Trophoblast cell (in vitro differentiated cells and primary cell): ENCODE data around the gene TMEM101.
A peak's percentile ranks its signal among the peaks of the same experiment; 100 is the strongest.

ENCODE experiments used
- DNase-seq, 2 donors: peaks; one replicate each; pipeline ENCODE4 v3.0.0-alpha.2; 2016
- H2AFZ ChIP-seq: 2 replicates; pipeline ENCODE4 v1.6.1; 2013; ENCODE audit warnings: low read length, moderate library complexity, mild to moderate bottlenecking; ENCODE audit not compliant: insufficient read depth, poor library complexity
- H2AK5ac ChIP-seq: 2 replicates; pipeline ENCODE4 v1.6.1; 2013; ENCODE audit warnings: mild to moderate bottlenecking, low read length
- H2BK120ac ChIP-seq: 2 replicates; pipeline ENCODE4 v1.6.1; 2013; ENCODE audit warnings: low read length, mild to moderate bottlenecking, moderate library complexity; ENCODE audit not compliant: insufficient read depth, poor library complexity
- H2BK12ac ChIP-seq: 2 replicates; pipeline ENCODE4 v1.6.1; 2013; ENCODE audit warnings: mild to moderate bottlenecking, low read length, moderate library complexity
- H2BK5ac ChIP-seq: 2 replicates; pipeline ENCODE4 v1.6.1; 2013; ENCODE audit warnings: low read length, low read depth, moderate library complexity, mild to moderate bottlenecking; ENCODE audit not compliant: poor library complexity
- H3K14ac ChIP-seq: 2 replicates; pipeline ENCODE4 v1.6.1; 2013; ENCODE audit warnings: mild to moderate bottlenecking, low read length
- H3K18ac ChIP-seq: 2 replicates; pipeline ENCODE4 v1.6.1; 2013; ENCODE audit warnings: mild to moderate bottlenecking, low read length
- H3K23ac ChIP-seq: 2 replicates; pipeline ENCODE4 v1.6.1; 2013; ENCODE audit warnings: low read length
- H3K27ac ChIP-seq: 2 replicates; pipeline ENCODE4 v1.5.1; 2013; ENCODE audit warnings: low read depth, mild to moderate bottlenecking, inconsistent platforms, low read length, moderate library complexity
- H3K27me3 ChIP-seq: 2 replicates; pipeline ENCODE4 v1.6.1; 2013; ENCODE audit warnings: inconsistent platforms, mild to moderate bottlenecking, low read length, moderate library complexity; ENCODE audit not compliant: insufficient read depth
- H3K36me3 ChIP-seq, 2 experiments: 1 replicate in 1 of 2; 2 replicates in 1 of 2; pipeline ENCODE4 v1.6.1; 2013; ENCODE audit warnings: low read length in 2 of 2, mild to moderate bottlenecking in 2 of 2, moderate library complexity in 1 of 2; ENCODE audit not compliant: insufficient read depth in 2 of 2, control insufficient read depth in 1 of 2
- H3K4ac ChIP-seq: 2 replicates; pipeline ENCODE4 v1.6.1; 2013; ENCODE audit warnings: low read depth, mild to moderate bottlenecking, low read length, moderate library complexity
- H3K4me1 ChIP-seq, 2 experiments: 1 replicate in 1 of 2; 2 replicates in 1 of 2; pipeline ENCODE4 v1.6.1; 2013; ENCODE audit warnings: low read length in 2 of 2, mild to moderate bottlenecking in 2 of 2, moderate library complexity in 1 of 2; ENCODE audit not compliant: insufficient read depth in 2 of 2, control insufficient read depth in 1 of 2
- H3K4me2 ChIP-seq: 2 replicates; pipeline ENCODE4 v1.6.1; 2013; ENCODE audit warnings: inconsistent platforms, mild to moderate bottlenecking, low read length, moderate library complexity
- H3K4me3 ChIP-seq: 2 replicates; pipeline ENCODE4 v1.5.1; 2013; ENCODE audit warnings: mild to moderate bottlenecking, low read depth, low read length, inconsistent platforms
- H3K79me1 ChIP-seq: one replicate; pipeline ENCODE4 v1.6.1; 2013; ENCODE audit warnings: low read length
- H3K79me2 ChIP-seq: 2 replicates; pipeline ENCODE4 v1.6.1; 2013; ENCODE audit warnings: low read length, mild to moderate bottlenecking; ENCODE audit not compliant: control insufficient read depth, insufficient read depth, poor library complexity
- H3K9ac ChIP-seq: 2 replicates; pipeline ENCODE4 v1.6.1; 2013; ENCODE audit warnings: mild to moderate bottlenecking, low read length
- H3K9me3 ChIP-seq: 2 replicates; pipeline ENCODE4 v1.6.1; 2013; ENCODE audit warnings: low read depth, mild to moderate bottlenecking, control low read depth, inconsistent platforms, low read length; ENCODE audit not compliant: insufficient read depth
- H4K12ac ChIP-seq: 2 replicates; pipeline ENCODE4 v1.6.1; 2013; ENCODE audit warnings: low read depth, mild to moderate bottlenecking, low read length, moderate library complexity
- H4K8ac ChIP-seq: 2 replicates; pipeline ENCODE4 v1.6.1; 2013; ENCODE audit warnings: low read depth, mild to moderate bottlenecking, low read length, moderate library complexity
- H4K91ac ChIP-seq: one replicate; pipeline ENCODE4 v1.6.1; 2013; ENCODE audit warnings: low read depth, mild to moderate bottlenecking, low read length, moderate library complexity
- WGBS: extraction: QIAGEN DNeasy Blood & Tissue Kit; methylation state at CpG from one replicate; pipeline ENCODE4 v1.1.7; 2013; ENCODE audit warnings: missing lambda C conversion rate; ENCODE audit not compliant: insufficient read length, insufficient coverage; ENCODE audit errors: extremely low coverage; 5-methylcytosine and 5-hydroxymethylcytosine counted together

TMEM101 gene

GRCh38 chr17:44005527-44006271 lies 9.1 kb downstream of the TMEM101 start:
- Histone ChIP-seq H2AFZ (no peak overlapping the region), H2BK12ac (no peak overlapping the region), H3K9me3 (peaks cover 7% of the 10 kb centered on the region), H3K23ac (peak overlapping the region; percentile 72), H3K18ac (peak overlapping the region; percentile 10), H3K4ac (no peak overlapping the region), H2BK120ac (no peak overlapping the region), H3K27me3 (peaks cover 26% of the 10 kb centered on the region), H3K36me3 (peaks cover 0 to 3% of the 10 kb centered on the region in 2 experiments), H4K91ac (no peak overlapping the region), H3K4me2 (peak overlapping the region; percentile 64), H3K27ac (no peak overlapping the region), H2BK5ac (no peak overlapping the region), H3K79me1 (peaks cover 6% of the 10 kb centered on the region), H3K4me1 (peaks cover 24 to 25% of the 10 kb centered on the region in 2 experiments), H3K4me3 (peak overlapping the region; percentile 14), H3K14ac (no peak overlapping the region), H4K8ac (peak overlapping the region; percentile 9), H4K12ac (peak overlapping the region; percentile 47), H3K79me2 (peaks cover 3% of the 10 kb centered on the region), H3K9ac (no peak overlapping the region), H2AK5ac (no peak overlapping the region)
- no peak for DNase-seq
- no CpG with 5 or more reads among the region's 59 CpGs for WGBS

- peak overlapping the region; percentile 14 for H3K4me3 ChIP-seq
- peaks cover 7% of the 10 kb centered on the region for H3K9me3 ChIP-seq
- H3K4me2 ChIP-seq, result peak overlapping the region; percentile 62
- H3K27me3 ChIP-seq, result peaks cover 26% of the 10 kb centered on the region
- H4K91ac ChIP-seq, result no peak overlapping the region
- no peak overlapping the region for H3K4ac ChIP-seq
- peak; percentile 64 to 72 for DNase-seq
- peaks cover 24 to 25% of the 10 kb centered on the region in 2 experiments for H3K4me1 ChIP-seq
- no peak overlapping the region for H4K12ac ChIP-seq
- no peak overlapping the region for H3K27ac ChIP-seq
- H2AK5ac ChIP-seq, result no peak overlapping the region
- no peak overlapping the region for H2AFZ ChIP-seq
- peaks cover 3% of the 10 kb centered on the region for H3K79me2 ChIP-seq
- peaks cover 0 to 3% of the 10 kb centered on the region in 2 experiments for H3K36me3 ChIP-seq
- WGBS, result no CpG with 5 or more reads among the region's 71 CpGs
- H3K14ac ChIP-seq, result no peak overlapping the region
- H2BK5ac ChIP-seq, result no peak overlapping the region
- no peak overlapping the region for H4K8ac ChIP-seq
- no peak overlapping the region for H3K18ac ChIP-seq
- H3K79me1 ChIP-seq, result peaks cover 6% of the 10 kb centered on the region
- H3K9ac ChIP-seq, result no peak overlapping the region
- H3K23ac ChIP-seq, result no peak overlapping the region
- no peak overlapping the region for H2BK12ac ChIP-seq
- no peak overlapping the region for H2BK120ac ChIP-seq
Observed at GRCh38 chr17:44004761-44005526, 9.8 kb downstream of the TMEM101 start.

GRCh38 chr17:44004077-44004760 lies 10.5 kb downstream of the TMEM101 start, which contains the start of gene NAGS:
Gene NAGS (plus strand): TSS chr17:44004622. CDS start chr17:44004664, 42 bp downstream.
- peaks cover 24 to 25% of the 10 kb centered on the region in 2 experiments for H3K4me1 ChIP-seq
- H2AK5ac ChIP-seq, result no peak within 1 kb of the TSS
- H3K9ac ChIP-seq, result no peak within 1 kb of the TSS
- H2BK12ac ChIP-seq, result no peak within 1 kb of the TSS
- H3K9me3 ChIP-seq, result peaks cover 7% of the 10 kb centered on the region
- H3K79me2 ChIP-seq, result peaks cover 3% of the 10 kb centered on the region
- no peak for DNase-seq
- no CpG with 5 or more reads among the region's 25 CpGs for WGBS
- no peak within 1 kb of the TSS for H2BK5ac ChIP-seq
- H2AFZ ChIP-seq, result no peak within 1 kb of the TSS
- no peak within 1 kb of the TSS for H4K8ac ChIP-seq
- H3K4me2 ChIP-seq, result peak within 1 kb of the TSS; percentile 62
- no peak within 1 kb of the TSS for H3K18ac ChIP-seq
- peaks cover 26% of the 10 kb centered on the region for H3K27me3 ChIP-seq
- peaks cover 0 to under 1% of the 10 kb centered on the region in 2 experiments for H3K36me3 ChIP-seq
- peaks cover 6% of the 10 kb centered on the region for H3K79me1 ChIP-seq
- no peak within 1 kb of the TSS for H4K12ac ChIP-seq
- H2BK120ac ChIP-seq, result no peak within 1 kb of the TSS
- H4K91ac ChIP-seq, result no peak within 1 kb of the TSS
- peak within 1 kb of the TSS; percentile 14 for H3K4me3 ChIP-seq
- H3K23ac ChIP-seq, result peak within 1 kb of the TSS; percentile 72
- H3K27ac ChIP-seq, result no peak within 1 kb of the TSS
- H3K4ac ChIP-seq, result no peak within 1 kb of the TSS
- no peak within 1 kb of the TSS for H3K14ac ChIP-seq

- no peak overlapping the region for H4K91ac ChIP-seq
- H2AFZ ChIP-seq, result no peak overlapping the region
- peaks cover 26% of the 10 kb centered on the region for H3K27me3 ChIP-seq
- H3K79me2 ChIP-seq, result peaks cover 2% of the 10 kb centered on the region
- H3K4me3 ChIP-seq, result no peak overlapping the region
- no peak overlapping the region for H3K4ac ChIP-seq
- no peak overlapping the region for H3K23ac ChIP-seq
- no peak overlapping the region for H4K12ac ChIP-seq
- H3K4me1 ChIP-seq, result peaks cover 18 to 19% of the 10 kb centered on the region in 2 experiments
- H4K8ac ChIP-seq, result no peak overlapping the region
- DNase-seq, result peak in 1 of 2 donors; percentile 25
- H2BK5ac ChIP-seq, result no peak overlapping the region
- no peaks in the 10 kb centered on the region for H3K36me3 ChIP-seq
- H2BK120ac ChIP-seq, result no peak overlapping the region
- H3K4me2 ChIP-seq, result no peak overlapping the region
- H3K18ac ChIP-seq, result no peak overlapping the region
- H2AK5ac ChIP-seq, result no peak overlapping the region
- no peak overlapping the region for H3K27ac ChIP-seq
- H3K79me1 ChIP-seq, result peaks cover 3% of the 10 kb centered on the region
- peaks cover 7% of the 10 kb centered on the region for H3K9me3 ChIP-seq
- no peak overlapping the region for H3K14ac ChIP-seq
- no peak overlapping the region for H3K9ac ChIP-seq
- H2BK12ac ChIP-seq, result no peak overlapping the region
- no CpG with 5 or more reads among the region's 9 CpGs for WGBS
Observed at GRCh38 chr17:44002141-44002848, 12.5 kb downstream of the TMEM101 start.
